HG02588 (cell line): ENCODE results near the gene STRIT1.

ENCODE experiments used
- ATAC-seq: cut with Tn5 transposase; IDR thresholded peaks from one replicate; pipeline ENCODE4 v1.9.1; 2021; ENCODE audit warnings: mild to moderate bottlenecking, moderate library complexity; ENCODE audit not compliant: unreplicated experiment

STRIT1 gene

GRCh38 chr3:155293516-155293915, at the start of gene STRIT1:
Gene STRIT1, minus strand, starts transcription at chr3:155293683.
- no peak for ATAC-seq

- ATAC-seq, result no peak
Observed at GRCh38 chr3:155342344-155342743, 48.9 kb upstream of the STRIT1 start.

GRCh38 chr3:155339052-155339451, 45.6 kb upstream of the STRIT1 start:
- no peak for ATAC-seq

- no peak for ATAC-seq
Observed at GRCh38 chr3:155335724-155336354, 42.4 kb upstream of the STRIT1 start.

- peak; percentile 74 for ATAC-seq
Observed at GRCh38 chr3:155334914-155335723, 41.6 kb upstream of the STRIT1 start.

- ATAC-seq, result no peak
Observed at GRCh38 chr3:155334215-155334913, 40.9 kb upstream of the STRIT1 start.

- ATAC-seq, result no peak
Observed at GRCh38 chr3:155332716-155333115, 39.2 kb upstream of the STRIT1 start.

GRCh38 chr3:155331078-155331477, 37.6 kb upstream of the STRIT1 start:
- no peak for ATAC-seq

GRCh38 chr3:155330370-155330769, 36.9 kb upstream of the STRIT1 start:
- no peak for ATAC-seq

- no peak for ATAC-seq
Observed at GRCh38 chr3:155329513-155330048, 36.1 kb upstream of the STRIT1 start.

- ATAC-seq, result no peak
Observed at GRCh38 chr3:155327871-155328270, 34.4 kb upstream of the STRIT1 start.

GRCh38 chr3:155327430-155327829, 33.9 kb upstream of the STRIT1 start:
- no peak for ATAC-seq

- no peak for ATAC-seq
Observed at GRCh38 chr3:155326901-155327300, 33.4 kb upstream of the STRIT1 start.

- no peak for ATAC-seq
Observed at GRCh38 chr3:155326244-155326643, 32.8 kb upstream of the STRIT1 start.

- no peak for ATAC-seq
Observed at GRCh38 chr3:155325263-155325835, 31.9 kb upstream of the STRIT1 start.

- no peak for ATAC-seq
Observed at GRCh38 chr3:155323063-155323666, 29.7 kb upstream of the STRIT1 start.

- no peak for ATAC-seq
Observed at GRCh38 chr3:155321418-155321817, 27.9 kb upstream of the STRIT1 start.

GRCh38 chr3:155320934-155321333, 27.5 kb upstream of the STRIT1 start:
- ATAC-seq, result no peak

- no peak for ATAC-seq
Observed at GRCh38 chr3:155318740-155319139, 25.3 kb upstream of the STRIT1 start.

GRCh38 chr3:155317211-155317610, 23.7 kb upstream of the STRIT1 start:
- ATAC-seq, result no peak

- no peak for ATAC-seq
Observed at GRCh38 chr3:155316426-155316825, 22.9 kb upstream of the STRIT1 start.
